ENCODE results near the gene RAD51B.
"Not testable (repeated sequence)": the region's sequence is repeated elsewhere in the genome, so short reads cannot be mapped to it uniquely, and the experiment has no call there.

Gene RAD51B

GRCh38 chr14:68257969-68258368 lies 438.4 kb downstream of the RAD51B start:
- DNase-seq, result no peak

GRCh38 chr14:68258995-68259394 lies 439.4 kb downstream of the RAD51B start:
- DNase-seq, result not testable (repeated sequence)

- DNase-seq, result no peak
Observed at GRCh38 chr14:68260121-68260520, 440.5 kb downstream of the RAD51B start.

GRCh38 chr14:68261092-68261842 lies 441.7 kb downstream of the RAD51B start:
- DNase-seq, result no peak

- DNase-seq, result no peak
Observed at GRCh38 chr14:68262567-68262966, 443.0 kb downstream of the RAD51B start.

GRCh38 chr14:68263563-68264259 lies 444.1 kb downstream of the RAD51B start:
- DNase-seq, result no peak

- DNase-seq, result no peak
Observed at GRCh38 chr14:68264260-68264569, 444.6 kb downstream of the RAD51B start.

- DNase-seq, result no peak
Observed at GRCh38 chr14:68266998-68267397, 447.4 kb downstream of the RAD51B start.

GRCh38 chr14:68268197-68268596 lies 448.6 kb downstream of the RAD51B start:
- peak; percentile 95 to 96 for DNase-seq

- no peak for DNase-seq
Observed at GRCh38 chr14:68268719-68269118, 449.1 kb downstream of the RAD51B start.

GRCh38 chr14:68269136-68269927 lies 449.8 kb downstream of the RAD51B start:
- DNase-seq, result peak; percentile 57 to 86

- DNase-seq, result no peak
Observed at GRCh38 chr14:68270342-68270741, 450.8 kb downstream of the RAD51B start.

GRCh38 chr14:68271913-68272391 lies 452.4 kb downstream of the RAD51B start:
- peak; percentile 70 to 74 for DNase-seq

- DNase-seq, result no peak
Observed at GRCh38 chr14:68273413-68273812, 453.8 kb downstream of the RAD51B start.

GRCh38 chr14:68274725-68275124 lies 455.1 kb downstream of the RAD51B start:
- DNase-seq, result no peak

- peak in 1 of 2 donors; percentile 40 for DNase-seq
Observed at GRCh38 chr14:68278576-68279436, 459.2 kb downstream of the RAD51B start.

GRCh38 chr14:68279437-68279720 lies 459.8 kb downstream of the RAD51B start:
- no peak for DNase-seq

- no peak for DNase-seq
Observed at GRCh38 chr14:68279777-68280233, 460.2 kb downstream of the RAD51B start.

GRCh38 chr14:68281497-68281896 lies 461.9 kb downstream of the RAD51B start:
- no peak for DNase-seq

GRCh38 chr14:68282479-68283377 lies 463.1 kb downstream of the RAD51B start:
- DNase-seq, result no peak

- DNase-seq, result peak; percentile 34 to 36
Observed at GRCh38 chr14:68283378-68284123, 464.0 kb downstream of the RAD51B start.

Data from inflammatory macrophage (primary cell).